GM18520 (cell line): Measurements from ENCODE around the gene RPRML.
"Not testable (repeated sequence)": the region's sequence is repeated elsewhere in the genome, so short reads cannot be mapped to it uniquely, and the experiment has no call there.

ENCODE experiments used
- ATAC-seq: cut with Tn5 transposase; IDR thresholded peaks from one replicate; pipeline ENCODE4 v1.9.1; 2021; ENCODE audit not compliant: unreplicated experiment

Gene RPRML

GRCh38 chr17:46976626-46977270 lies 2.3 kb downstream of the RPRML start:
- ATAC-seq = no peak

- ATAC-seq = no peak
These were observed 3.8 kb downstream of the RPRML start for GRCh38 chr17:46975287-46975686.

GRCh38 chr17:46974086-46974485 lies 5.0 kb downstream of the RPRML start:
- no peak for ATAC-seq

DNA sequence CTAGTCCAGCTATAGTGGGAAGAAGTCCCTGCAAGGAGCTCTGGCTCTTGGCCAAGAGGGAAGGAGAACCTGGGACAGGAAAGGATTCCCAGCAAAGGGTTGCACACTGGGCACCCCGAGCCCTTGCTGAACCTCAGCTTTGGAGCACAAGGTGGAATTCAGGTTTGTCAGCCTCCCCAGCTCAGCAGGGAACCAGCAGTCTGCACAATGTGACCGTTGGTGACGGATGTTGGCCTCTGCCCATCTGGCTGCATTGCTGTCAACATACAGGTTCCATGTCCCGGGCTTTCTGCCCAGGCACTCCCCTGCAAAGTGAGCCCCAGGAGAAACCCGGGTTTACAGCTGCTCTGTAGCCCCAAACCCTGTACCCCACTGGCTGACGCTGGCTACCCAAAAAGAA lies 6.7 kb downstream of the RPRML start:
- no peak for ATAC-seq

GRCh38 chr17:46971647-46972300 lies 7.3 kb downstream of the RPRML start:
- ATAC-seq = no peak

DNA sequence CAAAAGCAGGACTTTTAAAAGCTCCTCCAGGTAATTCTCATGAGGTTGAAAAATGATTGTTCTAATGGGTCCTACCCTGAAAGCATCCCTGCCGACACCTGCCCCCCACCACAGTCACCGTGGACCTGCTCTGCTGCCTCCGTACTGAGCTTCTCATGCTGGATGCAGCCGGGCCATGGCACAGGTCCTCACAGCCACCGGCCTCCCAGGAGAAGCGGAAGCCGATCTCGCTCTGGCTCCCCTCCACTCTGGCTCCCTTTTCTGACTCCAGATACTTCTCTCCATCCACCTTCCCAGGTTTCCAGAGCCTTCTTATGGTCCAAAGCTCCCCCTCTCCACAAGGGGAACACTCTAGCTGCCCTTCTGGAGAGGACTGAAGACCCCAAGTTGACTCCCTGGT lies 10.2 kb downstream of the RPRML start:
- ATAC-seq = no peak

- ATAC-seq = no peak
These were observed 10.7 kb downstream of the RPRML start for GRCh38 chr17:46968224-46968834.

DNA sequence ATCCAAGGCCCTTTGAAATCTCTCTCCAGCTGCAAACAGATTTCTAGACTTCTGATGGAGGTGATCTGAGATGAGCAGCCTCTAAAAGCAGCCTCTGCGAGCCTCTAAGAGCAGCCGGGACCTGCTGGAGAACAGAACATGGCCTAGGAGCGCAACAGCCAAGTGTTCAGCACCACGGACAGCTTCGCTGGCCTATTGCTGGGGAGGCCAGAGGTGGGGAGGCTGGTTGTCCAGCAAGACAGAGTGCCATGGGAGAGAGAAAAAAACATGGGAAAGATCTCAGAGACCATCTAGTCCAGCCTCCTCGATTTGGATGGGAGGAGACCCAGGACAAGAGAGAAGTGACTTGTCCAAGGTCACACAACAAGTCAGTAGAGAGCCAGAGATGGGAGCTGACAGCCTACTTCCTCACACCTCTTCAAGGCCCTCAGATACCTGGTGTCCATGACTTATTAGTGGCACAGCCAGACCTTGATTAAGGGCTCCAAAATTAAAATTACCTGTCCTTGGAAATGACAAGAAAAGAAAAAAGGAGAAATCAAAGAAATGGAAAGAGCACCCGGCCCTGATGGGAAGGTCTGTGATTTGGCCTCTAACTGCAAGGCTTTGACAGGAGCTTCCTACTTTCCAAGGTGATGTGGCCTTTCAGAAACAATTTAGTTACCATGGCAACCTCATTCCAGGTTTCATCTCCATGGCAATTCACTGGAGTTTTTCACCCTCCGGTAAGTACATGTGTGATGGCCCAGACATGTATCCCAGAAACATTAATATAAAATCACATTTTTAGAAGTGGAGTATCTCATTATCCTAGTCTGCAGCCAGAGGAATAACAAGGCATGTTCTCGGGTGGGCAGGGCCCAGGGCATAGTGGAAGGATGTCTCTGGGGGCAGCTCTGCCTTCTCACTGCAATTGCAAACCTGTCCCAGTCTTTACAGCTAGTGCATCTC lies 14.5 kb downstream of the RPRML start:
- no peak for ATAC-seq

DNA sequence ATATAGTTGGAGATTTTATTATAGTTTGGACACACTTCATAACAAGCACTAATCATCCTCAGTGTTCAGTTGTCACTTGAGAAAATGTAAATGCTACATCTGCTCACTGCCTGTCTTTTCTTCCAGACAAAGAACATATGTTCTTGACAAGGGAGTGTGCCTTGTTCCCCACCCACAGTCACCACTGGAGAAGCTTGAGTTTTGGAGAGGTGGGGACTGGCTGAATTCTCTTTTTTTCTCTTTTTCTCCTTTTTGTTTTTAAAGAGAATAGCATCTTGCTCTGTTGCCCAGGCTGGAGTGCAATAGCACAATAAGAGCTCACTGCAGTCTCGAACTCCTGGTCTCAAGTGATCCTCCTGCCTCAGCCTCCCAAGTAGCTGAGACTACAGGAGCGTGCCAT lies 15.5 kb downstream of the RPRML start:
- no peak for ATAC-seq

- ATAC-seq = no peak
These were observed 16.7 kb downstream of the RPRML start for GRCh38 chr17:46962374-46962790.

- ATAC-seq = no peak
These were observed 18.9 kb downstream of the RPRML start for GRCh38 chr17:46960152-46960551.

DNA sequence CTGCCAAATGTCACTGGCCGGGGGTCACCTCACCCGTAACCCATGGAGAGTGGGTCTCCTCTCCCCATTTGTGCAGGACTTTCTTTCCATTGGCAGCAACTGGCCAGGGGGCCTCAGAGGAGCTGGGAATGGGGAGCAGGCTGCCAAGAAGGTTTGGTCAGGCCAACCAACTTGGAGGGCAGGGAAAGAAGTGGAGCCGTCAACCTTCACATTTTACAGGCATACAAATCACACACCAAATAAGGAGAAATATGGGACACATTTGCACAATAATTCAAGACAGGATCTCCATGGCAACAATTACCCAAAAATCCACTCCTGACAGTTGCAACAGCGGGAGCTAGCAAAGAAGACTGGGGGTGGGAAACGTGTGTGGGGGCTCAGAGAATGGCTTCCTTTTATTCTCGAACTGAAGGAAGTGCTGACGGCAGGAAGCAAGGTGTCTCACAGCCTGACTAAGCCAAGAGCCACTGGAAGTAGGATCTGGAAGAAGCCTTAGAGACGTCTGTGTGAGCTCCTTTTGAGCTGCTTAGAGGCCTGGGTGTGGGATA lies 20.9 kb downstream of the RPRML start:
- no peak for ATAC-seq

GRCh38 chr17:46953191-46953590 lies 25.9 kb downstream of the RPRML start:
- not testable (repeated sequence) for ATAC-seq

GRCh38 chr17:46952115-46952514 lies 26.9 kb downstream of the RPRML start:
- no peak for ATAC-seq

GRCh38 chr17:46951706-46952105 lies 27.3 kb downstream of the RPRML start:
- ATAC-seq = no peak

DNA sequence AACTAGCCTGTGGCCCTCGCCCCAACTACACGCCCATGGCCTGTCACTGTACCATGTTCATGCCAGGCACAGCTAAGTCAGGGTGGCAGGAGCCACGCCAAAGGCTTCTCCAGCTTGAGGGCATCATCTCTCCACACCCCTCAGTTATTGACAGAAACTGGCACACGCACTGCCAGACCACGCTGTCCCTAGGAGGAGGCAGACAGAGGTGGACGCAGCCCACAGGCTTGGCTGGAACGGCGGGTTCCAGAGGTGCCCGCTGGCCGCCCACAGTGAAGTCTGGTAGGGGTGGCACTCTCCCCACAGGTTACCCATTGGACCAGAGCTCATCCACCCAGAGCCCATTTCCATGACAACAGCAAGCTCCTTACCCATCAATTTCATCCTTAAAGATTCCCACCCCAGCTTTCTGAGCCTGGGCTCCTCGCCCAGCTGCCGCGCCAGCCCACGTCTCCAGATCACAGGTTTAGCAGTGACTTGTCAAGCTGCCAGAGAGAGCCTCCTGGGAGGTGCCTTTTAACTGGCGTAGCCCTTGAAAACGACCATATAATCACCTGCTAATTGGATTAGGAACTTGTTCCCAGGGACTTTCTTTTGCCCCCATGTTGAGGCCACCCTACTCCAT lies 27.9 kb downstream of the RPRML start:
- ATAC-seq = no peak

DNA sequence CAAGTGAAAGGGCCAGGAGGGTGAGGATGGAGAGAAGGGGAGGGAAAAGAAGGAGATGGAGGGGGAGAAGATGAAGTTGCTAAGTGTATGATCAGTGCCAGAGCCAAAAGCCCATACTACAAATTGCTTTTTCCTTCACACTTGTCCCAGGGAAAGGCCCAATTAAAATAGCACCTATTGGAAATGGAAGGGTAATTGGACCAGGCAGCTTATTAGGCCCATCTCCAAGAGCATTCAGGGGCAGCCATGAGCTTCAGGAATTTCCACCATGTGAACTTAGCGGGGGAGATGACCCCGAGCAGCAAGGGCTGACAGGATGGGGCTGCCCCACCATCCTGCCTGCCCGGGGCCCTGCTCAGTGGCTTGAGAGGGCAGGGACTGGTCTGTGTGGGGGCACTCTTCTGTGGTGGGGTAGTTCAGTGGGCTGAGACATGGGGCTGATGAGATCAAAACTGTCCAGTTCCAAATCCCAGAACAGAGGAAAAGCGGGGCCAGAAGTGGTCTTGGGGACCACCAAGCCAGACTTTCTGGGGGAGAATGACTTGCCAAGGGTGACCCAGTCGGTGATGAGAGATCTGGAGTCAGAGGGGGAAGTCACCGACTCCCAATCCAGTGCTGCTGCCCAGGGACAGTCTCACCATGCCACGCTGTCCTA lies 28.6 kb downstream of the RPRML start:
- no peak for ATAC-seq

DNA sequence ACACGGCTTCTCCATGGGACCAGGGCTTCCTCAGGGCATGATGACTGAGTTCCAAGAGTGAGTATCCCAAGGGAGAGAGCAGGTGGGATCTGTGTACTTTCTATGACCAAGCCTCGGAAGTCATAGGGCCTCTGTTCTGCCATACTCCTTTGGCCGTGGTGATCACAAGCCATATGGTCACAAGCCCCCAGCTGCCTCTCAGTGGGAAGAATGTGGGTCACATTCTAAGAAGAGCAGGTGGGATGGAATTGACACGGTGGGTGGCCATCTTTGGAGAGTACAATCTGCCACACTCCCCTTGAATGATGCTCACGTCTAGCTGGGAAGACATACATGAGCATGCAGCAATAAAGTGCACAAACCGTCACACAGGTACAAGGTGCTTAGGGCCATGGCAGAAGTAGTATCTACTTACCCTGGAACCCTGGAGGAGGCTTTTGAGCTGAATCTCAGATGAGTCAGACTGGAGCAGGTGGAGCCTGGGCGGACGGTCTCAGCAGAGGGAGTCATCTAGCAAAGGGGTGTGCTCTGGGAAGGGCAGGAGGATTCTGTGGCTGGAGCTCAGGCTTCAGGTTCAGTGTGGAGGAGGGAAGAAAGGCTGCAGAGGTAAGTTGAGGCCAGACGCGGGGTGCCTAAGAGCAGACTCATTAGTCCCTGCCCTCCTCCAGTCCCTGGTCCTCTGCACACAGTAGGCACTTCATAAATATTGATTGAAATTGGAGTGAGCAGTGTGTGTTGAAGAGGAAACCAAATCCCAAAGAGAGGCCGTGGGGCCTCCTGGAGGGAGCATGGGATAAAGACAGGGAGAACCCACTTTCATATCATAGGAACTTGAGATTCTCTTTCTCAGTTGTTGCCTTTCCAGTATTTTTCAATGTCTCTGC lies 29.5 kb downstream of the RPRML start:
- ATAC-seq = no peak

DNA sequence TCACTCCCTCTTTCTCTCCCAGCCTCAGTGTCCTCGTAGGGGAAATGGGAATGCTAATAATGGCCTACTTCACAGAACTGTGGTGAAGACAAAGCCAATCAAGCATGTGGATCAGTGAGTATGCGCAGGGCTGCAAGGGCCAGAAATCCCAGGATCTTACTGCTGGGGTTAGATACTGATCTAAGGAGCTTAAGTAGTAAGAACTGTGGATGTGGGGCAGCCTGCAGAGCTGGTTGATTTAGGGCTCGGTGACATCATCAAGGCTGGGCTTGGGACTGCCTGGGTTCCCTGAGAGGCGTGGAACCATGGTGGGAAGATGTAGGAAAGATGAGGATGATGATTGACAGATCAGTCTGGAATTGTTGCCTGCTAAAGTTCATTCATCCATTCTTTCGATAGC lies 30.5 kb downstream of the RPRML start:
- ATAC-seq = no peak
